H9 (cell line): Measurements from ENCODE around the gene OPN4. TPM values are rescaled to one million over a fixed set of nuclear protein-coding genes. Genes with fewer than 3 reads are reported as not detected.
"Not testable (repeated sequence)": the region's sequence is repeated elsewhere in the genome, so short reads cannot be mapped to it uniquely, and the experiment has no call there.

Experiments used
- DNase-seq: peaks from one replicate; pipeline ENCODE4 v3.0.0-alpha.2; 2017
- H2AFZ ChIP-seq: one replicate; pipeline ENCODE4 v1.6.1; 2013; ENCODE audit warnings: mild to moderate bottlenecking, low read length, control low read depth, moderate library complexity
- H2AK5ac ChIP-seq: 2 replicates; pipeline ENCODE4 v1.6.1; 2013; ENCODE audit warnings: low read length, control low read depth, mixed read lengths; ENCODE audit not compliant: insufficient read length
- H2BK120ac ChIP-seq: one replicate; pipeline ENCODE4 v1.6.1; 2013; ENCODE audit warnings: low read depth, mild to moderate bottlenecking, low read length, control low read depth, inconsistent platforms; ENCODE audit not compliant: poor library complexity, severe bottlenecking
- H2BK12ac ChIP-seq: 2 replicates; pipeline ENCODE4 v1.6.1; 2013; ENCODE audit warnings: low read length, control low read depth, mixed read lengths, low read depth; ENCODE audit not compliant: insufficient read length
- H2BK15ac ChIP-seq: 2 replicates; pipeline ENCODE4 v1.6.1; 2013; ENCODE audit warnings: low read depth, low read length, control low read depth
- H2BK20ac ChIP-seq: one replicate; pipeline ENCODE4 v1.6.1; 2013; ENCODE audit warnings: low read depth, mild to moderate bottlenecking, low read length, control low read depth, inconsistent platforms; ENCODE audit not compliant: poor library complexity, severe bottlenecking
- H2BK5ac ChIP-seq: 2 replicates; pipeline ENCODE4 v1.6.1; 2013; ENCODE audit warnings: low read length, control low read depth, mixed read lengths; ENCODE audit not compliant: insufficient read length
- H3K14ac ChIP-seq: 2 replicates; pipeline ENCODE4 v1.6.1; 2013; ENCODE audit warnings: low read length, control low read depth; ENCODE audit not compliant: insufficient read depth
- H3K18ac ChIP-seq: 2 replicates; pipeline ENCODE4 v1.6.1; 2013; ENCODE audit warnings: low read depth, mild to moderate bottlenecking, mixed read lengths, low read length, control low read depth; ENCODE audit not compliant: insufficient read length
- H3K23ac ChIP-seq: 2 replicates; pipeline ENCODE4 v1.6.1; 2013; ENCODE audit warnings: low read length, control low read depth, mixed read lengths, low read depth; ENCODE audit not compliant: insufficient read length
- H3K23me2 ChIP-seq: 2 replicates; pipeline ENCODE4 v1.6.1; 2013; ENCODE audit warnings: low read depth, mild to moderate bottlenecking, mixed read lengths, low read length, control low read depth; ENCODE audit not compliant: insufficient read length, poor library complexity, severe bottlenecking
- H3K27ac ChIP-seq: 2 replicates; pipeline ENCODE4 v1.5.1; 2013; ENCODE audit warnings: low read length, control low read depth, mixed read lengths, low read depth; ENCODE audit not compliant: insufficient read length
- H3K27me3 ChIP-seq: 2 replicates; pipeline ENCODE4 v1.6.1; 2013; ENCODE audit warnings: low read length, control low read depth, inconsistent platforms; ENCODE audit not compliant: insufficient read depth
- H3K4ac ChIP-seq: 2 replicates; pipeline ENCODE4 v1.6.1; 2013; ENCODE audit warnings: low read depth, mild to moderate bottlenecking, control low read depth, inconsistent platforms, low read length, moderate library complexity
- H3K4me1 ChIP-seq: 2 replicates; pipeline ENCODE4 v1.6.1; 2013; ENCODE audit warnings: low read length, control low read depth, inconsistent platforms; ENCODE audit not compliant: insufficient read depth
- H3K4me2 ChIP-seq: 2 replicates; pipeline ENCODE4 v1.6.1; 2013; ENCODE audit warnings: low read length, control low read depth, mixed read lengths; ENCODE audit not compliant: insufficient read length, insufficient read depth
- H3K56ac ChIP-seq: 2 replicates; pipeline ENCODE4 v1.6.1; 2013; ENCODE audit warnings: low read depth, mild to moderate bottlenecking, mixed read lengths, low read length, control low read depth; ENCODE audit not compliant: insufficient read length
- H3K79me1 ChIP-seq: 2 replicates; pipeline ENCODE4 v1.6.1; 2013; ENCODE audit warnings: low read depth, mild to moderate bottlenecking, moderate library complexity, low read length, control low read depth, inconsistent platforms; ENCODE audit not compliant: insufficient read depth, poor library complexity, severe bottlenecking
- H3K79me2 ChIP-seq: 2 replicates; pipeline ENCODE4 v1.6.1; 2013; ENCODE audit warnings: low read length, control low read depth, inconsistent platforms; ENCODE audit not compliant: insufficient read depth
- H3K9ac ChIP-seq: 2 replicates; pipeline ENCODE4 v1.6.1; 2013; ENCODE audit warnings: low read length, control low read depth, mixed read lengths; ENCODE audit not compliant: insufficient read length; ENCODE audit errors: extremely low read depth
- H3K9me3 ChIP-seq: one replicate; pipeline ENCODE4 v1.6.1; 2013; ENCODE audit warnings: low read depth, low read length, inconsistent platforms; ENCODE audit not compliant: control insufficient read depth
- H3T11ph ChIP-seq: one replicate; pipeline ENCODE4 v1.6.1; 2013; ENCODE audit warnings: mild to moderate bottlenecking, low read length, control low read depth, inconsistent platforms
- H4K20me1 ChIP-seq: one replicate; pipeline ENCODE4 v1.6.1; 2013; ENCODE audit not compliant: control insufficient read depth, insufficient read length, insufficient read depth
- H4K5ac ChIP-seq: 2 replicates; pipeline ENCODE4 v1.6.1; 2013; ENCODE audit warnings: low read depth, mild to moderate bottlenecking, mixed read lengths, low read length, control low read depth; ENCODE audit not compliant: insufficient read length
- H4K8ac ChIP-seq: replicated peaks from 2 replicates; pipeline ENCODE4 v1.6.1; 2013; ENCODE audit warnings: low read length, control low read depth, mixed read lengths, low read depth; ENCODE audit not compliant: insufficient read length
- H4K91ac ChIP-seq: 2 replicates; pipeline ENCODE4 v1.6.1; 2013; ENCODE audit warnings: low read depth, mild to moderate bottlenecking, moderate library complexity, mixed read lengths, low read length, control low read depth; ENCODE audit not compliant: insufficient read length
- H3K27ac Mint-ChIP-seq, 3 experiments: 2 replicates in 2 of 3; 3 replicates in 1 of 3; pipeline ENCODE4 v1.8.0; 2020 to 2021; ENCODE audit warnings: mixed read lengths in 3 of 3, mild to moderate bottlenecking in 1 of 3, moderate library complexity in 1 of 3
- H3K27me3 Mint-ChIP-seq: 2 replicates; pipeline ENCODE4 v1.8.0; 2021; ENCODE audit warnings: low read depth, mild to moderate bottlenecking, moderate library complexity, mixed read lengths
- H3K36me3 Mint-ChIP-seq, 3 experiments: 2 replicates in 2 of 3; 3 replicates in 1 of 3; pipeline ENCODE4 v1.8.0; 2020 to 2021; ENCODE audit warnings: low read depth in 3 of 3, mixed read lengths in 3 of 3; ENCODE audit not compliant: insufficient read depth in 1 of 3
- H3K4me1 Mint-ChIP-seq, 2 experiments: 2 replicates each; pipeline ENCODE4 v1.8.0; 2020; ENCODE audit warnings: mixed read lengths in 2 of 2
- H3K4me3 Mint-ChIP-seq, 2 experiments: 2 replicates in 1 of 2; 3 replicates in 1 of 2; pipeline ENCODE4 v1.8.0; 2020 to 2021; ENCODE audit warnings: mild to moderate bottlenecking in 2 of 2, mixed read lengths in 2 of 2, moderate library complexity in 1 of 2
- H3K9me3 Mint-ChIP-seq, 2 experiments: 2 replicates in 1 of 2; 3 replicates in 1 of 2; pipeline ENCODE4 v1.8.0; 2020; ENCODE audit warnings: mild to moderate bottlenecking in 2 of 2, mixed read lengths in 2 of 2, moderate library complexity in 1 of 2
- CTCF ChIP-seq: fragments of 200-600 bp; sonication (generic); conservative IDR thresholded peaks from 3 replicates; pipeline ENCODE4 v1.8.0; 2021; ENCODE audit warnings: antibody characterized with exemption, mild to moderate bottlenecking
- WGBS: extraction: QIAGEN DNeasy Blood & Tissue Kit; methylation state at CpG from one replicate; pipeline ENCODE4 v1.1.7; 2013; ENCODE audit warnings: missing lambda C conversion rate, low lambda C conversion rate, mixed read lengths; ENCODE audit not compliant: insufficient read length; ENCODE audit errors: extremely low coverage; 5-methylcytosine and 5-hydroxymethylcytosine counted together
- total RNA-seq: library from RNA; stranded (reverse); gene quantifications from 2 replicates; pipeline ENCODE4 v1.2.1, GENCODE V29; 2021

Gene OPN4
- total RNA-seq, 1 experiment from 2014 or later, result not detected

- no peak overlapping the region for H2BK20ac ChIP-seq
- no peak overlapping the region for H3K56ac ChIP-seq
- no peak overlapping the region for H3T11ph ChIP-seq
- no peaks in the 10 kb centered on the region for H4K20me1 ChIP-seq
- no peak overlapping the region for H2BK120ac ChIP-seq
- H3K9me3 ChIP-seq, result no peaks in the 10 kb centered on the region
- H2BK15ac ChIP-seq, result no peak overlapping the region
- no peak overlapping the region for H3K4me3 Mint-ChIP-seq
- H3K14ac ChIP-seq, result no peak overlapping the region
- H3K18ac ChIP-seq, result no peak overlapping the region
- H3K4me1 ChIP-seq, result no peaks in the 10 kb centered on the region
- no peaks in the 10 kb centered on the region; a peak in 1 of 5 replicates for H3K9me3 Mint-ChIP-seq
- no peaks in the 10 kb centered on the region for H3K27me3 ChIP-seq
- H3K27ac ChIP-seq, result no peak overlapping the region
- no peaks in the 10 kb centered on the region for H3K36me3 Mint-ChIP-seq
- H4K8ac ChIP-seq, result no peak overlapping the region
- TF ChIP-seq CTCF, result no peak
- no peak overlapping the region for H2BK12ac ChIP-seq
- no peak for DNase-seq
- no peak overlapping the region for H2AK5ac ChIP-seq
- no peaks in the 10 kb centered on the region for H3K4me1 Mint-ChIP-seq
- H3K9ac ChIP-seq, result no peak overlapping the region
- H3K23ac ChIP-seq, result no peak overlapping the region
- H2AFZ ChIP-seq, result no peak overlapping the region
- peaks cover 4% of the 10 kb centered on the region for H3K27me3 Mint-ChIP-seq
- no peak overlapping the region for H3K4ac ChIP-seq
- no peaks in the 10 kb centered on the region for H3K79me1 ChIP-seq
- H3K23me2 ChIP-seq, result no peaks in the 10 kb centered on the region
- no peak overlapping the region for H3K27ac Mint-ChIP-seq
- WGBS, result no CpG with 5 or more reads among the region's 4 CpGs
- no peak overlapping the region for H4K91ac ChIP-seq
- H4K5ac ChIP-seq, result no peak overlapping the region
- H2BK5ac ChIP-seq, result no peak overlapping the region
- no peaks in the 10 kb centered on the region for H3K79me2 ChIP-seq
- H3K4me2 ChIP-seq, result no peak overlapping the region
These were observed 39.5 kb upstream of the OPN4 start for GRCh38 chr10:86614853-86615252.

DNA sequence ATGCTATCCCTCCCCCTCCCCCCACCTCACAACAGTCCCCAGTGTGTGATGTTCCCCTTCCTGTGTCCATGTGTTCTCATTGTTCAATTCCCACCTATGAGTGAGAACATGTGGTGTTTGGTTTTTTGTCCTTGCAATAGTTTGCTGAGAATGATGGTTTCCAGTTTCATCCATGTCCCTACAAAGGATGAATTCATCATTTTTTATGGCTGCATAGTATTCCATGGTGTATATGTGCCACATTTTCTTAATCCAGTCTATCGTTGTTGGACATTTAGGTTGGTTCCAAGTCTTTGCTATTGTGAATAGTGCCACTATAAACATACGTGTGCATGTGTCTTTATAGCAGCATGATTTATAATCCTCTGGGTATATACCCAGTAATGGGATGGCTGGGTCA, 37.1 kb upstream of the OPN4 start:
- H3K27me3 Mint-ChIP-seq, H3K27me3 ChIP-seq, H4K5ac ChIP-seq, H3K56ac ChIP-seq, H3K4me3 Mint-ChIP-seq, H3K4me1 ChIP-seq, H3K4ac ChIP-seq, H3K27ac Mint-ChIP-seq, H3K79me2 ChIP-seq, H2AK5ac ChIP-seq, H3K27ac ChIP-seq, H3K9me3 ChIP-seq, H4K8ac ChIP-seq, H3K14ac ChIP-seq, H2BK20ac ChIP-seq, H2BK120ac ChIP-seq, H3T11ph ChIP-seq, H3K4me1 Mint-ChIP-seq, H3K18ac ChIP-seq, H4K20me1 ChIP-seq, H2BK12ac ChIP-seq, H2BK5ac ChIP-seq, H2AFZ ChIP-seq, DNase-seq, H3K36me3 Mint-ChIP-seq, H2BK15ac ChIP-seq, H3K4me2 ChIP-seq, H3K9me3 Mint-ChIP-seq, H3K9ac ChIP-seq, H3K23ac ChIP-seq, H3K79me1 ChIP-seq, H3K23me2 ChIP-seq, H4K91ac ChIP-seq: not testable (repeated sequence)
- no CpG with 5 or more reads among the region's 2 CpGs for WGBS
